Stimulated activated CD4-positive, alpha-beta T cell treated with anti-CD3 and anti-CD28 coated beads, Interleukin-12 subunit alpha, Interleukin-12 subunit beta, amount 100 ng/mL, for 4 hours (primary cell): ENCODE results near the gene RIPK3.
"Not testable (repeated sequence)": the region's sequence is repeated elsewhere in the genome, so short reads cannot be mapped to it uniquely, and the experiment has no call there.

ENCODE experiments used
- DNase-seq: peaks from one replicate; pipeline ENCODE4 v3.0.0-alpha.2; 2020

The RIPK3 gene

GRCh38 chr14:24342889-24343288 lies 3.1 kb upstream of the RIPK3 start:
- DNase-seq, result no peak

- no peak for DNase-seq
Observed at GRCh38 chr14:24340606-24341005, 815 bp upstream of the RIPK3 start.

DNA sequence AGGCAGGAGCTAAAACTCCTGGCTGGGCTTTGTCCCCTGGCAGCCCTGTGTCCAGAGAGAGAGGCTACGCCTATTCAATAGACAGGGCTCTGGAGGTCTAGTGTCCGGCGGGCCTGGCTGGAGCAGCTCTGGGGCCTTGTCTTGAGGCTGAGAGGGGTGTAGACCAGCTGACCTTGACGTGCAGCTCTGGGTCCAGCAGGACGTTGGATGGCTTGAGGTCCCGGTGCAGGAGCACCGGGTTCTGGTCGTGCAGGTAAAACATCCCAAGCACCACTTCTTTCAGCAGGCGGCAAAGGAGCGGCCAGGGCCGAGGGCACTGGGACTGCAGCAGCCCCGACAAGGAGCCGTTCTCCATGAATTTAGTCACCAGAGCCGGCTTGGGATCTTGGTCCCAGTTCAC lies 948 bp downstream of the RIPK3 start:
- DNase-seq, result no peak

DNA sequence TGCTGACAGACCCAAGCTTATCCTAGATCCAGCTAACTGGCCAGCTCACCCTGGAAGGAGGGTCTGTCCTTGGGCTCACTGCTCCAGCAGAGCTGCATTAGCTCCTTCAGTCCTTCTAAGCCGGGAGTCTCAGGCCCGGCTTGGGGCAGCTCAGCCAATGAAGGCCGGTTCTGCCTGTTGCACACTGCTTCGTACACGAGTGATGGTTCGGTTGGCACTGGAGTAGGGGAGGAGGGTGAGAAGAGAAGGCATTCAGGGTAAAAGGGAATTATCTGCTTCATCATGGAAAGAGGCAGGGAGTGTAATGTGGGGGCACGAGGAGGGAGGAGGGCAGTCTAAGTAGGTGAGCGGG lies 2.0 kb downstream of the RIPK3 start:
- DNase-seq, result no peak

DNA sequence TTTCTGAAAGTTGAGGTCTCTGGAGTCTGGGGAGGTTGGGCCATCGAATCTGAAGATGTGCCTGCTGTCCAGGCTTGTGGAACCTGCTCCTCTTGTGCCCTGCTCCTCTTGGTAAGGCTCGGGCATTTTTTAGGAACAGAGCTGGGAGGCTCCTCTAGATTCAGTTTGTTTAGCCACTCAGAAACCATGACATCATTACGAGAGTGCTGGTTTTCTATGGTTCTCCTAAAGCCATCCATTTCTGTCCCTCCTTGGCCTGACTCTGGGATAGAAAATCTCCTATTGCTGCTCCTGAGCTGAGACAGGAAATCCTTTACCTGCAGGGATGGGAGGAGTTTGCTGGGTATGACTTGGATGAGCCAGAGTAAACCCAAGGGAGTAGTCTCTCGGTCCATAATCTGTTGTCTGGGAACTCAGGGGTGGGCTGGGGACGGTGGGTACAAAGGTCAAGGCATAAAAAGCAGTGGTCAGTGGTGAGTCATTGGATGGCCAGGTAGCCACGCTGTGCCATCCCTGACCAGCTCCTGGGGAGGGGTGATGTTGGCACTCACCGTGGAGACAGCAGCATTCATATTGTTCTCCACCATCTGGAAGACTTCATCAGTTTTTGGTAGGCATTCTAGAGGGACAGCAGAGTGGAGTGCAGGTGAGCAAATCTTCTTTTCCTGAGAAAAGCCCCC lies 2.5 kb downstream of the RIPK3 start:
- DNase-seq, result no peak

DNA sequence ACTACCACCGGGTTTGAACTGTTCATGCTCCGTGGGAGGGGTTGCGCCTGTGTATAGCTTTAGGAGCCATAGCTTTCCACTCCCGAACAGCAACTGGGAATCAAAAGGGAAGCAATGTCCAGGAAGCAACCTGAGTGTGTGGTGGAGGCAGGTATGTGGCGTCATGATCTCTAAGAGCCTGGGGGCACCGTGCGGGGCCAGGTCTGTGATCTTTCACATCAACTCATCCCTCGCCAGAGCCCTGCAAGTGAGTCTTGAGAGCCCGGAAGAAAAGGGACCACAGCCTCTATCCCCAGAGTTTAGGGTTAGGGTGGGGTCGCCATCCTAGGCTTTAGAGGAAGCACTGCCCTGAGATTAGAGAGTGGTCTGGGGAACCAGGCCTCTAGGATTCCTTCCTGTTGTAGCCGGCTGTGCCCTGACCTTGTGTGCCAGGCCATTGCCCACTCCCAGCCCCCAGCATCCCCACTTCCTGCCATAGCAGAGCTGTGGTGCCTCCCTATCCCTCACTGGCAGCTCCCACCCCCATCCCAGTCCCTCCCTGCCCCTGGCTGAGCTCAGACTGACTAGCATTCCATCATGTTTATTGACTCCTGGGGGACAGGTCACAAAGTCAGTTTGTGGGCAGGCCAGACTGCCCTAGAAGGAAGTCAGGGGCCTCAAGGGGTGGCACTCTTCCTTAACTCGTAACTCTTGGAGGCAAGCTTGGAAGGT lies 4.2 kb downstream of the RIPK3 start:
- no peak for DNase-seq

GRCh38 chr14:24334431-24335291 lies 5.1 kb downstream of the RIPK3 start, which contains the start of gene ADCY4:
ADCY4 (minus strand) TSS chr14:24335071; CDS start chr14:24334652, 419 bp downstream.
- no peak for DNase-seq

GRCh38 chr14:24332268-24332993 lies 7.4 kb downstream of the RIPK3 start:
- DNase-seq, result peak; percentile 72

DNA sequence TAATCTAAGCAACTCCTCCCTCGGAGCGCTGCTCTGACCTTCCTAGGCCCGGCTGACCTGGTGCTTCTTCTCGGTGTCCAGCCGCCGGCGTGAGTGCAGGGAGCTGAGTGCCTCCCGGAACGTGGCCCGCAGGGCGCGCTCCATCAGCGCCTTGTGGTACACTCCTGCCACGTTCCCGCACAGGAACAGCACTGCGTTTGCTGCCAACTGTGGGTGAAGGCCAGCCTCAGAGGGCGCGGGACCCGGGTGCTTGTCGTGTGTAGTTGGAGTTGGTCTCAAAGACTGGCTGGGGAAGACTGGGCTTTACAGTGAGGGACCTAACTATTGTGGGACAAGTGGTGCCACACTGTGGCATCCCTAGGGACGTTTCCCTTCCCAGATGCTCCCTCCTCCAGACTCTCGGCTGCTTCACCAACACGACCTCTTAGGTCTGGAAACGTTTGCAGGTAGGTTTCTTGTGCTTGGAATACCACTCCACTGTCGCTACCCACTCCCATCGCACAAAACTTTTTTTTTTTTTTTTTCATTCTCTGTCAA lies 8.0 kb downstream of the RIPK3 start:
- no peak for DNase-seq

DNA sequence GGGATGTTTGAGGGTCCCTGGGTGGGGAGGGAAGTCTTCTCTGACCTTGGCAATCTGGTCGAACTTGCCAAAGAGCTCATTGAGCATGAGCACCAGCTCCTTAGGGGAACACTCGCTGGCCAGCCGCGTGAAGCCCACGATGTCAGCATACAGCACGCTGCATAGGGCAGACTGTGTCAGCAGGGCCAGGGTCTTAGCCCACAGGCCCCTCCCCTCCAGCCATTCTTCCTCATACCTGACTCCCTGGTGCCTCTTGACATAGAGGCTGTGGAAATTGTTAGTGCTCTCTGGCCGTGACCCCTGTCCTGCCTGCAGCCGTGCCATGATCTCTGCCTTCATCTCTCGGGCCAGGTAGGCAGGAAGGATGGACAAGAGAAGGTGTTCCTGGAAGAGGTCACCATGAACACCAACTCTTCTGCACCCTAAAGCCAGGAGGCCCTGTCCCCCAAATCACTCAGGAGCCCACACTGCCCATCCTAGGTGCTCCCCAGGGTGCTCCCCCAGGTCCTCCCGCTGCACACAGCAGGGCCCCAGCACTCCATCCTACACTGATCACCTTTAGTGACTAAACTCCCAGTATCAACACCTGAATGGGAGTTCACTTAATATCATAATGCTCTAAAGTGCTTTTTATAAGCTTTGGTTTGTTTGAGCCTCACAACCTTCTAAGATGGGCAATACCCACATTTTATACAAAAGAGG lies 8.7 kb downstream of the RIPK3 start:
- no peak for DNase-seq

- no peak for DNase-seq
Observed at GRCh38 chr14:24329736-24330135, 10.1 kb downstream of the RIPK3 start.

GRCh38 chr14:24329073-24329663 lies 10.6 kb downstream of the RIPK3 start:
- DNase-seq, result no peak

GRCh38 chr14:24327914-24328313 lies 11.9 kb downstream of the RIPK3 start:
- DNase-seq, result not testable (repeated sequence)

- no peak for DNase-seq
Observed at GRCh38 chr14:24327303-24327702, 12.5 kb downstream of the RIPK3 start.

DNA sequence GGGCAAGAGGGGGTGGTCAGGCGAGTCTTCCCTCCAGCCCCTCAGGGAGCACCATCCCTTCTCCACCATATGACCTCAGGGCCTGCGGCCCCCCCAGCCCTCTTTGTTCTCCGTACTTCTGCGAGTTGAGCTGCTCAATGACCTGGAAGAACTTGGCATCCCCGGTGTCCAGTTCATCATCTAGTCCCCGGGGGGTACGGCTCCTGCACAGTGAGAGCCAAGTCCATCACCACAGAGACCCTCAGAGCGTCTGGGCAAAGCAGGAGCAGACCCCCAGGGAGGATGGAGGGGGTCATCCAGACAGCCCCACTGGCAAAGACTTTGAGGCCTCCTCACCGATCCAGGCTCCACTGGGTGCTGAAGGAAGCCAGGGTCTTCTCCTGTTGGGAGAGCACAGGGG lies 13.8 kb downstream of the RIPK3 start:
- DNase-seq, result no peak

- no peak for DNase-seq
Observed at GRCh38 chr14:24325041-24325530, 14.7 kb downstream of the RIPK3 start.

- no peak for DNase-seq
Observed at GRCh38 chr14:24324024-24324423, 15.8 kb downstream of the RIPK3 start.

GRCh38 chr14:24323341-24323740 lies 16.4 kb downstream of the RIPK3 start:
- no peak for DNase-seq

GRCh38 chr14:24322672-24323071 lies 17.1 kb downstream of the RIPK3 start:
- no peak for DNase-seq

- DNase-seq, result no peak
Observed at GRCh38 chr14:24321212-24321975, 18.4 kb downstream of the RIPK3 start.
